Measurements from ENCODE around the gene ROBO1. TPM values are rescaled to one million over a fixed set of nuclear protein-coding genes. Genes with fewer than 3 reads are reported as not detected.

Gene ROBO1
- total RNA-seq, 1 experiment from 2014 or later = 67.6 TPM

DNA sequence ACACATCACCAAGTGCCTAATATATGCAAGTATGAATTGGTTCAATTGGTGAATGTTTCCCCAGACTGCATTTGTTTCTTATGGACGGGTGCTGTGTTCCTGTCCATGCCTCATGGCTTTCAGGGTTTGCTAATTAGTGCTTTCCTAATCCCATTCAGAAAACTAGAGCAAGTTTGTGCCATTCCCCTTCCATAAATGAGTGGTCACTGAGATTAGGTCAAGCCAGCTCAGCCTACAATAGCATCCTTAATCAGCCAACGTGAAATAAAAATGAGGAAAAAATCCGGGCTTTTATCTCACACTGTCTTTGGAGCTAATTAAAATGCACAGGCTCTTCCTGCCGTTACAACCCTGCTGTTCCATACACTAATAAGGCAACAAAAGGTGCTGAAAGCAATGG is 788.8 kb downstream of the ROBO1 start:
- H3K4me1 ChIP-seq (ENCODE audit: insufficient read depth, low read length, poor library complexity, severe bottlenecking) = peaks cover 74% of the 10 kb centered on the region

GRCh38 chr3:78978037-78978436 is 789.8 kb downstream of the ROBO1 start:
- no TSS peak for BruUV-seq (replicated peaks)
- DNase-seq (ENCODE audit: low spot score) = peak; percentile 68
- no peaks in the 10 kb centered on the region for H3K9me3 ChIP-seq (ENCODE audit: low read depth, low read length, poor library complexity, severe bottlenecking)
- CTCF ChIA-PET = no interaction called here
- H3K27ac ChIP-seq (ENCODE audit: low read depth, low read length, poor library complexity, severe bottlenecking) = peak overlapping the region; percentile 62
- H3K4me3 ChIP-seq (ENCODE audit: low read depth, low read length, poor library complexity, severe bottlenecking) = peak overlapping the region; percentile 37
- no peak for TF ChIP-seq EZH2 (IDR thresholded peaks at IDR 0.05; ENCODE audit: borderline replicate concordance, low read depth, low read length, poor library complexity, severe bottlenecking)
- TF ChIP-seq CTCF (conservative IDR thresholded peaks at IDR 0.05; ENCODE audit: low read depth, low read length) = peak; percentile 69
- no peaks in the 10 kb centered on the region for H3K36me3 ChIP-seq (ENCODE audit: insufficient read depth, low read length, poor library complexity, severe bottlenecking)
- peaks cover 80% of the 10 kb centered on the region for H3K4me1 ChIP-seq (ENCODE audit: insufficient read depth, low read length, poor library complexity, severe bottlenecking)
- POLR2A ChIA-PET (ENCODE audit: low non-redundant PET) = no interaction called here
- intact Hi-C loops (cut with micrococcal nuclease; ENCODE audit: unreplicated experiment) = loop anchor here (2.0 to 5.0 kb wide), 4 partner anchors 39 to 319 kb away; no protein-coding TSS in a partner anchor
- no peaks in the 10 kb centered on the region for H3K27me3 ChIP-seq (replicated peaks; ENCODE audit: insufficient read depth, low read depth, low read length, poor library complexity)

More for the DNA sequence above, 788.8 kb downstream of the ROBO1 start:
- ChIA-PET POLR2A (ENCODE audit: low non-redundant PET) (no interaction called here), CTCF (no interaction called here)
- H3K27ac ChIP-seq (ENCODE audit: low read depth, low read length, poor library complexity, severe bottlenecking) = peak overlapping the region; percentile 62
- DNase-seq (ENCODE audit: low spot score) = peak; percentile 82
- no peaks in the 10 kb centered on the region for H3K9me3 ChIP-seq (ENCODE audit: low read depth, low read length, poor library complexity, severe bottlenecking)
- H3K4me3 ChIP-seq (ENCODE audit: low read depth, low read length, poor library complexity, severe bottlenecking) = peak overlapping the region; percentile 37
- H3K36me3 ChIP-seq (ENCODE audit: insufficient read depth, low read length, poor library complexity, severe bottlenecking) = no peaks in the 10 kb centered on the region
- no TSS peak for BruUV-seq (replicated peaks)
- no peaks in the 10 kb centered on the region for H3K27me3 ChIP-seq (replicated peaks; ENCODE audit: insufficient read depth, low read depth, low read length, poor library complexity)
- TF ChIP-seq EZH2 (IDR thresholded peaks at IDR 0.05; ENCODE audit: borderline replicate concordance, low read depth, low read length, poor library complexity, severe bottlenecking) (no peak), CTCF (conservative IDR thresholded peaks at IDR 0.05; ENCODE audit: low read depth, low read length) (no peak)
- intact Hi-C loops (cut with micrococcal nuclease; ENCODE audit: unreplicated experiment) = loop anchor here (2.0 to 5.0 kb wide), 4 partner anchors 38 to 320 kb away; no protein-coding TSS in a partner anchor

- H3K4me3 ChIP-seq (ENCODE audit: low read depth, low read length, poor library complexity, severe bottlenecking) = no peak overlapping the region
- no peak for DNase-seq (ENCODE audit: low spot score)
- no peaks in the 10 kb centered on the region for H3K9me3 ChIP-seq (ENCODE audit: low read depth, low read length, poor library complexity, severe bottlenecking)
- TF ChIP-seq CTCF (conservative IDR thresholded peaks at IDR 0.05; ENCODE audit: low read depth, low read length) (no peak), EZH2 (IDR thresholded peaks at IDR 0.05; ENCODE audit: borderline replicate concordance, low read depth, low read length, poor library complexity, severe bottlenecking) (no peak)
- no TSS peak for BruUV-seq (replicated peaks)
- H3K36me3 ChIP-seq (ENCODE audit: insufficient read depth, low read length, poor library complexity, severe bottlenecking) = no peaks in the 10 kb centered on the region
- H3K4me1 ChIP-seq (ENCODE audit: insufficient read depth, low read length, poor library complexity, severe bottlenecking) = peaks cover 78% of the 10 kb centered on the region
- CTCF ChIA-PET = no interaction called here
- intact Hi-C loops (cut with micrococcal nuclease; ENCODE audit: unreplicated experiment) = loop anchor here (5.0 kb wide), 3 partner anchors 40 to 110 kb away; no protein-coding TSS in a partner anchor
- POLR2A ChIA-PET (ENCODE audit: low non-redundant PET) = no interaction called here
- no peaks in the 10 kb centered on the region for H3K27me3 ChIP-seq (replicated peaks; ENCODE audit: insufficient read depth, low read depth, low read length, poor library complexity)
- no peak overlapping the region for H3K27ac ChIP-seq (ENCODE audit: low read depth, low read length, poor library complexity, severe bottlenecking)
Observed at GRCh38 chr3:78977073-78977472, 790.7 kb downstream of the ROBO1 start.

Measured in A673 (cell line).